CD14-positive monocyte (primary cell): ENCODE measurements around the gene STYX. TPM values are rescaled to one million over a fixed set of nuclear protein-coding genes. Genes with fewer than 3 reads are reported as not detected.

Experiments
- DNase-seq, 3 donors: peaks; one replicate each; pipeline ENCODE4 v3.0.0-alpha.2; 2011 to 2022
- H2AFZ ChIP-seq: 2 replicates; pipeline ENCODE4 v1.6.0; 2012; ENCODE audit warnings: mild to moderate bottlenecking, low read depth, low read length, inconsistent platforms; ENCODE audit not compliant: insufficient read depth, poor library complexity, severe bottlenecking
- H3K27ac ChIP-seq, 2 donors: 1 replicate in 1 of 2; 2 replicates in 1 of 2; pipeline ENCODE4 v1.5.1; 2012 to 2013; ENCODE audit warnings: low read length in 2 of 2, control low read depth in 1 of 2, inconsistent platforms in 1 of 2, low read depth in 1 of 2, mild to moderate bottlenecking in 1 of 2
- H3K27me3 ChIP-seq, 2 donors: one replicate each; pipeline versions ENCODE4 v1.6.0 to v1.6.1; 2011 to 2013; ENCODE audit warnings: low read length in 2 of 2; ENCODE audit not compliant: control insufficient read depth in 2 of 2, insufficient read depth in 2 of 2
- H3K36me3 ChIP-seq, 2 donors: replicated peaks in 1 of 2; 1 replicate in 1 of 2; 2 replicates in 1 of 2; pipeline versions ENCODE4 v1.5.1 to v1.6.1; 2012 to 2013; ENCODE audit warnings: low read length in 2 of 2, control low read depth in 1 of 2, inconsistent platforms in 1 of 2, mild to moderate bottlenecking in 1 of 2; ENCODE audit not compliant: insufficient read depth in 2 of 2, control insufficient read depth in 1 of 2
- H3K4me1 ChIP-seq, 2 donors: 1 replicate in 1 of 2; 2 replicates in 1 of 2; pipeline versions ENCODE4 v1.5.1 to v1.6.1; 2012 to 2013; ENCODE audit warnings: low read length in 2 of 2, control low read depth in 1 of 2, inconsistent platforms in 1 of 2, mild to moderate bottlenecking in 1 of 2, moderate library complexity in 1 of 2; ENCODE audit not compliant: insufficient read depth in 2 of 2, control insufficient read depth in 1 of 2
- H3K4me2 ChIP-seq: replicated peaks from 2 replicates; pipeline ENCODE3; 2012; ENCODE audit warnings: low read length, moderate library complexity, mild to moderate bottlenecking; ENCODE audit not compliant: poor library complexity, severe bottlenecking; ENCODE audit errors: extremely low read depth
- H3K4me3 ChIP-seq, 3 experiments: fragments of 200-600 bp in 1 of 3; sonication (generic) in 1 of 3; replicated peaks in 1 of 3; 1 replicate in 2 of 3; 2 replicates in 1 of 3; pipeline ENCODE4 v1.5.1; 2011 to 2013; ENCODE audit warnings: low read length in 3 of 3, mild to moderate bottlenecking in 3 of 3, control low read depth in 2 of 3, low read depth in 2 of 3, inconsistent platforms in 1 of 3, moderate library complexity in 1 of 3
- H3K79me2 ChIP-seq: 2 replicates; pipeline ENCODE4 v1.6.0; 2012; ENCODE audit warnings: mild to moderate bottlenecking, control low read depth, inconsistent platforms, low read length, moderate library complexity; ENCODE audit not compliant: insufficient read depth
- H3K9ac ChIP-seq: 2 replicates; pipeline ENCODE4 v1.6.0; 2017; ENCODE audit warnings: low read length, mild to moderate bottlenecking; ENCODE audit not compliant: insufficient read depth, poor library complexity, severe bottlenecking
- H3K9me3 ChIP-seq, 2 donors: replicated peaks in 1 of 2; 1 replicate in 1 of 2; 2 replicates in 1 of 2; pipeline versions ENCODE4 v1.5.1 to v1.6.1; 2012 to 2013; ENCODE audit warnings: low read length in 2 of 2, control low read depth in 1 of 2; ENCODE audit not compliant: control insufficient read depth in 1 of 2, insufficient read depth in 1 of 2
- H4K20me1 ChIP-seq: 2 replicates; pipeline ENCODE4 v1.6.0; 2012; ENCODE audit warnings: mild to moderate bottlenecking, low read length, control low read depth, moderate library complexity; ENCODE audit not compliant: insufficient read depth
- H3K27ac Mint-ChIP-seq, 7 donors: one replicate each; pipeline ENCODE4 v1.8.0; 2020; ENCODE audit warnings: mild to moderate bottlenecking in 7 of 7, mixed read lengths in 7 of 7, moderate library complexity in 6 of 7, inconsistent platforms in 2 of 7
- H3K27me3 Mint-ChIP-seq, 3 donors: one replicate each; pipeline ENCODE4 v1.8.0; 2021 to 2022; ENCODE audit warnings: low read depth in 3 of 3, mild to moderate bottlenecking in 3 of 3, mixed read lengths in 3 of 3, moderate library complexity in 3 of 3, inconsistent platforms in 1 of 3
- H3K36me3 Mint-ChIP-seq, 2 donors: one replicate each; pipeline ENCODE4 v1.8.0; 2020; ENCODE audit warnings: mixed read lengths in 2 of 2, inconsistent platforms in 1 of 2, mild to moderate bottlenecking in 1 of 2
- H3K4me1 Mint-ChIP-seq: one replicate; pipeline ENCODE4 v1.8.0; 2020; ENCODE audit warnings: mild to moderate bottlenecking, mixed read lengths
- H3K4me3 Mint-ChIP-seq, 2 donors: one replicate each; pipeline ENCODE4 v1.8.0; 2020; ENCODE audit warnings: mild to moderate bottlenecking in 2 of 2, mixed read lengths in 2 of 2, moderate library complexity in 1 of 2
- H3K9me3 Mint-ChIP-seq, 7 donors: one replicate each; pipeline ENCODE4 v1.8.0; 2020 to 2022; ENCODE audit warnings: mixed read lengths in 7 of 7, mild to moderate bottlenecking in 6 of 7, moderate library complexity in 6 of 7, inconsistent platforms in 2 of 7
- CTCF ChIP-seq: fragments of 200-600 bp; IDR thresholded peaks from one replicate; pipeline ENCODE4 v1.8.0; 2022; ENCODE audit warnings: antibody characterized with exemption, mild to moderate bottlenecking
- WGBS: methylation state at CpG from one replicate; pipeline ENCODE4 v1.1.5; 2013; ENCODE audit warnings: missing lambda C conversion rate; ENCODE audit not compliant: insufficient coverage; 5-methylcytosine and 5-hydroxymethylcytosine counted together
- intact Hi-C, 2 donors: fragments of 100-400 bp; cut with micrococcal nuclease; formaldehyde crosslinking; loops; one replicate each; pipeline versions ENCODE4 v1.15.0 to v1.15.1; 2023
- polyA plus RNA-seq, 3 donors: library from polyadenylated mRNA; depleted of rRNA in 1 of 3; unstranded in 2 of 3; stranded (reverse) in 1 of 3; fragments of 300-500 nt in 2 of 3; fragments of >200 nt in 1 of 3; fragmentation: Illumina TruSeq in 2 of 3; gene quantifications; 1 replicate in 2 of 3; 2 replicates in 1 of 3; pipeline ENCODE4 v1.2.3, GENCODE V29; 2012 to 2021

STYX gene
- polyA plus RNA-seq, 3 donors: 7.3 to 16.7 (median 12.0) TPM

GRCh38 chr14:52703664-52704063 lies 26.3 kb upstream of the STYX start:
- peaks cover 0 to 3% (median 0%) of the 10 kb centered on the region in 7 donors for H3K9me3 Mint-ChIP-seq
- H3K27ac ChIP-seq: peak overlapping the region in 1 of 2 donors; percentile 76
- no CpG with 5 or more reads among the region's 2 CpGs for WGBS

GRCh38 chr14:52706286-52706685 lies 23.7 kb upstream of the STYX start:
- Mint-ChIP-seq H3K4me3 (peak overlapping the region; percentile 99 to 100), H3K36me3 (peaks cover 26 to 30% of the 10 kb centered on the region in 2 donors), H3K9me3 (peaks cover 0 to 3% (median 0%) of the 10 kb centered on the region in 7 donors), H3K27ac (peak overlapping the region; percentile 96 to 99 (median 98)), H3K27me3 (peaks cover 0 to 2% (median 0%) of the 10 kb centered on the region in 3 donors), H3K4me1 (peaks cover 39% of the 10 kb centered on the region)
- Histone ChIP-seq H3K27me3 (no peaks in the 10 kb centered on the region), H3K4me2 (peak overlapping the region; percentile 93), H3K36me3 (peaks cover 24 to 29% of the 10 kb centered on the region in 2 donors), H3K27ac (peak overlapping the region in 1 of 2 donors; percentile 96), H3K4me1 (peaks cover 25 to 50% of the 10 kb centered on the region in 2 donors), H4K20me1 (peaks cover 7% of the 10 kb centered on the region), H3K9ac (no peak overlapping the region), H2AFZ (peak overlapping the region; percentile 96), H3K4me3 (peak overlapping the region; percentile 69 to 99 (median 93)), H3K9me3 (no peaks in the 10 kb centered on the region), H3K79me2 (peaks cover 44% of the 10 kb centered on the region)
- WGBS: no CpG with 5 or more reads among the region's 5 CpGs
- intact Hi-C loops: loop anchor here in 1 of 2 donors (10.0 kb wide), 1 partner anchor 151 kb away; the partner anchor contains the start of genes GPR137C and TXNDC16
- TF ChIP-seq CTCF: no peak
- peak in 1 of 3 donors; percentile 26 for DNase-seq

More at GRCh38 chr14:52703664-52704063, 26.3 kb upstream of the STYX start:
- TF ChIP-seq CTCF: no peak
- Histone ChIP-seq H3K27me3 (no peaks in the 10 kb centered on the region), H3K4me1 (peaks cover 30 to 64% of the 10 kb centered on the region in 2 donors), H3K36me3 (peaks cover 1 to 2% of the 10 kb centered on the region in 2 donors), H3K4me3 (peak overlapping the region in 1 of 3 experiments; percentile 31), H2AFZ (peak overlapping the region; percentile 54), H3K4me2 (peak overlapping the region; percentile 38), H4K20me1 (no peaks in the 10 kb centered on the region), H3K9ac (no peak overlapping the region), H3K79me2 (peaks cover 17% of the 10 kb centered on the region), H3K9me3 (no peaks in the 10 kb centered on the region)
- peaks cover 0 to 2% (median 1%) of the 10 kb centered on the region in 3 donors for H3K27me3 Mint-ChIP-seq
- intact Hi-C loops: loop anchor here in 1 of 2 donors (10.0 kb wide), 1 partner anchor 149 kb away; the partner anchor contains the start of genes GPR137C and TXNDC16
- peak overlapping the region; percentile 88 to 96 (median 90) for H3K27ac Mint-ChIP-seq
- H3K4me3 Mint-ChIP-seq: no peak overlapping the region
- DNase-seq: no peak
- peaks cover 50% of the 10 kb centered on the region for H3K4me1 Mint-ChIP-seq
- H3K36me3 Mint-ChIP-seq: peaks cover 3 to 6% of the 10 kb centered on the region in 2 donors
